SK-N-SH treated with all-trans-retinoic acid at 6 μM for 48 hours (cell line): Measurements from ENCODE around the gene TTC39B.

Source experiments
- ATAC-seq: fragments of 200-7000 bp; cut with Tn5 transposase; 3 replicates; pipeline ENCODE4 v1.9.1; 2020; ENCODE audit warnings: mild to moderate bottlenecking, moderate library complexity
- ARNTL ChIP-seq: fragments of 450-650 bp; formaldehyde crosslinking; IDR thresholded peaks from 2 replicates; pipeline ENCODE4 v1.5.0; 2020; ENCODE audit warnings: low read depth, mild to moderate bottlenecking, moderate library complexity, borderline replicate concordance
- CREB5 ChIP-seq: fragments of 250-450 bp; sonication (Bioruptor Pico); IDR thresholded peaks from 2 replicates; pipeline ENCODE4 v1.5.1; 2020; ENCODE audit warnings: low read depth, mild to moderate bottlenecking, moderate library complexity
- CSDC2 ChIP-seq: fragments of 250-450 bp; sonication (Bioruptor Pico); IDR thresholded peaks from 2 replicates; pipeline ENCODE4 v1.5.0; 2020; ENCODE audit warnings: mild to moderate bottlenecking, moderate library complexity
- ESRRG ChIP-seq: fragments of 250-450 bp; sonication (Bioruptor Pico); IDR thresholded peaks from 2 replicates; pipeline ENCODE4 v1.6.1; 2021; ENCODE audit warnings: mild to moderate bottlenecking
- GLIS3 ChIP-seq: fragments of 250-450 bp; sonication (Bioruptor Pico); IDR thresholded peaks from 2 replicates; pipeline ENCODE4 v1.5.0; 2020; ENCODE audit warnings: mild to moderate bottlenecking, moderate library complexity
- ISL1 ChIP-seq: fragments of 250-450 bp; sonication (Bioruptor Pico); IDR thresholded peaks from 2 replicates; pipeline ENCODE4 v2.1.2; 2022; ENCODE audit warnings: mild to moderate bottlenecking, moderate library complexity
- OSR1 ChIP-seq: fragments of 250-450 bp; sonication (Bioruptor Pico); IDR thresholded peaks from 2 replicates; pipeline ENCODE4 v1.8.0; 2022; ENCODE audit warnings: moderate library complexity, mild to moderate bottlenecking, inconsistent platforms
- PATZ1 ChIP-seq: fragments of 250-450 bp; sonication (Bioruptor Pico); IDR thresholded peaks from 2 replicates; pipeline ENCODE4 v1.8.0; 2020; ENCODE audit warnings: mild to moderate bottlenecking, moderate library complexity, borderline replicate concordance
- POU6F1 ChIP-seq: fragments of 250-450 bp; sonication (Bioruptor Pico); IDR thresholded peaks from 2 replicates; pipeline ENCODE4 v1.8.0; 2021; ENCODE audit warnings: low read depth, mild to moderate bottlenecking, moderate library complexity, borderline replicate concordance
- PPARA ChIP-seq: fragments of 250-450 bp; sonication (Bioruptor Pico); IDR thresholded peaks from 2 replicates; pipeline ENCODE4 v1.5.0; 2020; ENCODE audit warnings: mild to moderate bottlenecking, borderline replicate concordance
- RARB ChIP-seq: fragments of 250-450 bp; sonication (Bioruptor Pico); IDR thresholded peaks from 2 replicates; pipeline ENCODE4 v1.8.0; 2021; ENCODE audit warnings: mild to moderate bottlenecking, moderate library complexity
- SNAI2 ChIP-seq: fragments of 250-450 bp; sonication (Bioruptor Pico); IDR thresholded peaks from 2 replicates; pipeline ENCODE4 v1.5.0; 2020; ENCODE audit warnings: mild to moderate bottlenecking, moderate library complexity
- TCF4 ChIP-seq: fragments of 250-450 bp; sonication (Bioruptor Pico); IDR thresholded peaks from 2 replicates; pipeline ENCODE4 v1.8.0; 2021; ENCODE audit warnings: mild to moderate bottlenecking, moderate library complexity, borderline replicate concordance
- TOX ChIP-seq: fragments of 250-450 bp; sonication (Bioruptor Pico); IDR thresholded peaks from 2 replicates; pipeline ENCODE4 v1.8.0; 2021; ENCODE audit warnings: mild to moderate bottlenecking, moderate library complexity, borderline replicate concordance
- ZC3H10 ChIP-seq: fragments of 250-450 bp; sonication (Bioruptor Pico); IDR thresholded peaks from 2 replicates; pipeline ENCODE4 v1.5.1; 2021; ENCODE audit warnings: mild to moderate bottlenecking, moderate library complexity
- ZFP3 ChIP-seq: fragments of 250-450 bp; sonication (Bioruptor Pico); IDR thresholded peaks from 2 replicates; pipeline ENCODE4 v1.5.0; 2020; ENCODE audit warnings: mild to moderate bottlenecking, moderate library complexity
- ZFP30 ChIP-seq: fragments of 450-650 bp; formaldehyde crosslinking; IDR thresholded peaks from 2 replicates; pipeline ENCODE4 v1.5.0; 2022; ENCODE audit warnings: mild to moderate bottlenecking, moderate library complexity
- ZNF565 ChIP-seq: fragments of 450-650 bp; formaldehyde crosslinking; conservative IDR thresholded peaks from 2 replicates; pipeline ENCODE4 v1.5.0; 2020; ENCODE audit warnings: low read depth, mild to moderate bottlenecking, moderate library complexity
- ZNF70 ChIP-seq: fragments of 450-650 bp; formaldehyde crosslinking; IDR thresholded peaks from 2 replicates; pipeline ENCODE4 v1.5.0; 2020; ENCODE audit warnings: mild to moderate bottlenecking, moderate library complexity
- ZNF8 ChIP-seq: fragments of 450-650 bp; formaldehyde crosslinking; IDR thresholded peaks from 2 replicates; pipeline ENCODE4 v1.5.0; 2020; ENCODE audit warnings: mild to moderate bottlenecking, moderate library complexity
- TF ChIP-seq, protein P1 (sequence below): fragments of 250-450 bp; sonication (Bioruptor Pico); IDR thresholded peaks from 2 replicates; pipeline ENCODE4 v1.5.1; 2021; ENCODE audit warnings: mild to moderate bottlenecking, moderate library complexity
- TF ChIP-seq, protein P2 (sequence below): fragments of 250-450 bp; sonication (Bioruptor Pico); IDR thresholded peaks from 2 replicates; pipeline ENCODE4 v1.5.0; 2020; ENCODE audit warnings: mild to moderate bottlenecking, moderate library complexity

Gene TTC39B

GRCh38 chr9:15135164-15135792, 171.7 kb downstream of the TTC39B start:
- TF ChIP-seq, protein P1, sequence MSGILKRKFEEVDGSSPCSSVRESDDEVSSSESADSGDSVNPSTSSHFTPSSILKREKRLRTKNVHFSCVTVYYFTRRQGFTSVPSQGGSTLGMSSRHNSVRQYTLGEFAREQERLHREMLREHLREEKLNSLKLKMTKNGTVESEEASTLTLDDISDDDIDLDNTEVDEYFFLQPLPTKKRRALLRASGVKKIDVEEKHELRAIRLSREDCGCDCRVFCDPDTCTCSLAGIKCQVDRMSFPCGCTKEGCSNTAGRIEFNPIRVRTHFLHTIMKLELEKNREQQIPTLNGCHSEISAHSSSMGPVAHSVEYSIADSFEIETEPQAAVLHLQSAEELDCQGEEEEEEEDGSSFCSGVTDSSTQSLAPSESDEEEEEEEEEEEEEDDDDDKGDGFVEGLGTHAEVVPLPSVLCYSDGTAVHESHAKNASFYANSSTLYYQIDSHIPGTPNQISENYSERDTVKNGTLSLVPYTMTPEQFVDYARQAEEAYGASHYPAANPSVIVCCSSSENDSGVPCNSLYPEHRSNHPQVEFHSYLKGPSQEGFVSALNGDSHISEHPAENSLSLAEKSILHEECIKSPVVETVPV: no peak
- 0 out of 2 replicates have a peak, but pooled peaks have one; percentile 23 for TF ChIP-seq TCF4 (CRISPR knock-in tag)
- ATAC-seq: peak; percentile 98

DNA sequence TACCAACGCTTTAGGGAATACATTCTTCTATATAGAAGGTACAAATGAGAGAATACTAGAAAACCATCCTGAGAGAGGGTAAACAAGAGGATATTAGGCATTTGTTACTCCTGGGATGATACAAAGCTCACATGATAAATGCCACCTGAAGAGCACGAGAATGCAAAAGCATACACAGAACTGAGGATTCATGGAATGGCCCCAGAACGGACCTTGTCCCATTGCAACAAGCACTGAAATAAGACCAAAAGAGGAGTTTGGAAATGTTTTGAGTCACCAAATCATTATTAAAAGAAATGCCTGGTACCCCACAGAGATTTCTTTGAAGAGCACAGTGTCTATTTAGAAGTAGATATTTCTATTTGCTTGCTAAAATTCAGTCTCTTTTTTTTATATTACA, 173.5 kb downstream of the TTC39B start:
- no peak for TF ChIP-seq ZNF565 (CRISPR knock-in tag)
- TF ChIP-seq CREB5: no peak
- TF ChIP-seq ISL1: no peak
- no peak for TF ChIP-seq OSR1 (CRISPR knock-in tag)
- TF ChIP-seq GLIS3 (CRISPR knock-in tag): no peak
- TF ChIP-seq POU6F1 (CRISPR knock-in tag): no peak
- TF ChIP-seq ZNF70 (CRISPR knock-in tag): no peak
- no peak for TF ChIP-seq TOX (CRISPR knock-in tag)
- TF ChIP-seq CSDC2 (CRISPR knock-in tag): no peak
- TF ChIP-seq TCF4 (CRISPR knock-in tag): no peak
- no peak for TF ChIP-seq PATZ1 (CRISPR knock-in tag)
- no peak for TF ChIP-seq PPARA (CRISPR knock-in tag)
- no peak for TF ChIP-seq ZFP30 (CRISPR knock-in tag)
- no peak for TF ChIP-seq ARNTL (CRISPR knock-in tag)
- no peak for TF ChIP-seq ZC3H10 (CRISPR knock-in tag)
- TF ChIP-seq, protein P2, sequence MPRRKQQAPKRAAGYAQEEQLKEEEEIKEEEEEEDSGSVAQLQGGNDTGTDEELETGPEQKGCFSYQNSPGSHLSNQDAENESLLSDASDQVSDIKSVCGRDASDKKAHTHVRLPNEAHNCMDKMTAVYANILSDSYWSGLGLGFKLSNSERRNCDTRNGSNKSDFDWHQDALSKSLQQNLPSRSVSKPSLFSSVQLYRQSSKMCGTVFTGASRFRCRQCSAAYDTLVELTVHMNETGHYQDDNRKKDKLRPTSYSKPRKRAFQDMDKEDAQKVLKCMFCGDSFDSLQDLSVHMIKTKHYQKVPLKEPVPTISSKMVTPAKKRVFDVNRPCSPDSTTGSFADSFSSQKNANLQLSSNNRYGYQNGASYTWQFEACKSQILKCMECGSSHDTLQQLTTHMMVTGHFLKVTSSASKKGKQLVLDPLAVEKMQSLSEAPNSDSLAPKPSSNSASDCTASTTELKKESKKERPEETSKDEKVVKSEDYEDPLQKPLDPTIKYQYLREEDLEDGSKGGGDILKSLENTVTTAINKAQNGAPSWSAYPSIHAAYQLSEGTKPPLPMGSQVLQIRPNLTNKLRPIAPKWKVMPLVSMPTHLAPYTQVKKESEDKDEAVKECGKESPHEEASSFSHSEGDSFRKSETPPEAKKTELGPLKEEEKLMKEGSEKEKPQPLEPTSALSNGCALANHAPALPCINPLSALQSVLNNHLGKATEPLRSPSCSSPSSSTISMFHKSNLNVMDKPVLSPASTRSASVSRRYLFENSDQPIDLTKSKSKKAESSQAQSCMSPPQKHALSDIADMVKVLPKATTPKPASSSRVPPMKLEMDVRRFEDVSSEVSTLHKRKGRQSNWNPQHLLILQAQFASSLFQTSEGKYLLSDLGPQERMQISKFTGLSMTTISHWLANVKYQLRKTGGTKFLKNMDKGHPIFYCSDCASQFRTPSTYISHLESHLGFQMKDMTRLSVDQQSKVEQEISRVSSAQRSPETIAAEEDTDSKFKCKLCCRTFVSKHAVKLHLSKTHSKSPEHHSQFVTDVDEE (CRISPR knock-in tag): no peak
- TF ChIP-seq ZFP3 (CRISPR knock-in tag): no peak
- no peak for TF ChIP-seq ESRRG (CRISPR knock-in tag)
- no peak for TF ChIP-seq SNAI2 (CRISPR knock-in tag)
- ATAC-seq: no peak

GRCh38 chr9:15132091-15132490, 174.9 kb downstream of the TTC39B start:
- no peak for ATAC-seq
- TF ChIP-seq PATZ1 (CRISPR knock-in tag) (no peak), CREB5 (no peak), ZFP3 (CRISPR knock-in tag) (no peak), ZNF8 (CRISPR knock-in tag) (no peak), POU6F1 (CRISPR knock-in tag) (no peak), ZNF70 (CRISPR knock-in tag) (no peak), OSR1 (CRISPR knock-in tag) (no peak), RARB (no peak), PPARA (CRISPR knock-in tag) (no peak), GLIS3 (CRISPR knock-in tag) (no peak)
